ENCODE measurements around the gene AMMECR1.
"Not testable (repeated sequence)": the region's sequence is repeated elsewhere in the genome, so short reads cannot be mapped to it uniquely, and the experiment has no call there.

The AMMECR1 gene

DNA sequence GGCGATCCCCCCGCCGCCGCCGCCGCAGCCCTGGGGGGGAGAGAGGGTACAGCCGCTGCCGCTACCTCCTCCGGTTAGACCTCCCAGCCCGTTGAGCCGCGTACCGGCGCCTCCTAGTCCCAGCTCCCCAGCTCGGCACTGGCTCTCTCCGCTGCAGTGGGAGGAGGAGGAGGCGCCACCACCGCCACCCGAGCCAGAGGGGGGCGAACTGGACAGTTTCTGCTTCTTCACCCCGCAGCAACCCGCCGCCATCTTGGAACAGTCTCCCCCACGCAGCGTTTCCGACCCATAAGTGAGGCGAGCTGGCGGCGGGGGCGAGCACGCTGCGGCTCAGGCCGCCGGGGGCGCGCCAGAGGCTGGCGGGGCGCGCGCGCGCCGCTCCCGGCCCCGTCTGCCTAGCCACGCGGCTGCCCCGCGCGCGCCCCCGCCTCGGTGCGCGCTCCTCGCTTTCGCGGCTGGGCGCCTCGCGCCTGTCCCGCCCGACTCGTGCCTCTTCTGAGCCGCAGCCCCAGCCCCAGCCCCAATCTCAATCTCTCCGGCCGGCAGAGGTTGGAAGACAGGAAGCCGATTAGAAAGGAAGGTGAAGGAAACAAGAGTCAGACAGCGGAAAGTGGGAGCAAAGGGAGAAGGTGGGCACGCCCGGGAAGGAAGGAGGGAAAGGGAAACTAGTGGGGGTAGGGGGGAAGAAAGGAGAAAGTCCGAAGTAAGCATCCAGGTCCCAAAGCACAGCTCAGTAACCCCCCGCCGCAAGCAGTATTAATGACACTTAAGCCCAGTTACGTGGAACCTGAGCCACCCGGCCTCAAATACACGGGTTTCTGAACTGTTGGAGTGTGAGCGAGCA is at the start of gene AMMECR1:
AMMECR1 (minus strand) TSS at position 266 of the 844 bp plus-strand sequence; CDS start at position 252, 14 bp downstream.
- Mint-ChIP-seq H3K27ac (peak within 1 kb of the TSS; percentile 93), H3K36me3 (ENCODE audit: low read depth) (no peaks in the 10 kb centered on the region), H3K9me3 (no peaks in the 10 kb centered on the region), H3K27me3 (ENCODE audit: low read depth) (peaks cover 9% of the 10 kb centered on the region), H3K4me1 (ENCODE audit: low read depth) (peaks cover 16% of the 10 kb centered on the region), H3K4me3 (peak within 1 kb of the TSS; percentile 93)

DNA sequence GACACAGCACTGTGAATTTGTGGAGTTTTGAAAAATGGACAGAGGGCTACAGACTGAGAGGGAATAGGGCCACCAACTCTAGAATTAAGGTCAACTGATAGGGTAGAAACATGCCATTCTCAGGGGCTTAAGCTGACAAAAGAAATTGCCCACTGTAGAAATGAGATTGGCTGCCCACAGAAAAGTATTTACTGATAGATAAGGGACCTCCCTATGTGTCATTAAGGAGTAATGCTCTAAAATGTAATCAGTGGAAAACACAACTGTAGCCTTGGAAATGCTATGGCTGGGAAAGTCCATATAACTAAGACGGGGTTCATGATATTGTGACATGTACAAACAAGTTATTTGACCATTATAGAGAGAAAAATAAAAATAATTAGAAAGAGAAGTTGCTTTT is 45.4 kb upstream of the AMMECR1 start:
- no peak overlapping the region for H3K27ac Mint-ChIP-seq
- H3K4me3 Mint-ChIP-seq = no peak overlapping the region
- H3K27me3 Mint-ChIP-seq (ENCODE audit: low read depth) = no peaks in the 10 kb centered on the region
- no peaks in the 10 kb centered on the region for H3K9me3 Mint-ChIP-seq
- H3K36me3 Mint-ChIP-seq (ENCODE audit: low read depth) = no peaks in the 10 kb centered on the region
- no peaks in the 10 kb centered on the region for H3K4me1 Mint-ChIP-seq (ENCODE audit: low read depth)

DNA sequence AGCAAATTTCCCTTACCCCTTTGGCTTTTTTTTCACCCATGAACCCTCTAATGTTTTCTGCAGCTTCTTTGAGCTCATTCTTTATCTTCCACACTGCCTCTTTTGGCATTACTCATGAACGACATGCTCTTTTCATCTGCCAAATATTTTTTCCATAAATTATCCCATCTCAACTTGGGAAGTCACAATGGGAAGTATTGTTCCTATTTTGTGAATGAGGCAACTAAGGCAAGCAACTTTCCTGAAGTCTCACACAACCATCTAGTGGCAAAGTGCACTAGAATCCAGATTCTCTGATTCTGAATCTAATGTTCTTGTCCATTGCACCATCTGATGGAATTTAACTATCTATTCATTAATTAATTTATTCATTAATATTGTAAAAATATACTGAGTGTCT is 41.4 kb upstream of the AMMECR1 start:
- Mint-ChIP-seq H3K27ac (no peak overlapping the region), H3K4me3 (no peak overlapping the region)

DNA sequence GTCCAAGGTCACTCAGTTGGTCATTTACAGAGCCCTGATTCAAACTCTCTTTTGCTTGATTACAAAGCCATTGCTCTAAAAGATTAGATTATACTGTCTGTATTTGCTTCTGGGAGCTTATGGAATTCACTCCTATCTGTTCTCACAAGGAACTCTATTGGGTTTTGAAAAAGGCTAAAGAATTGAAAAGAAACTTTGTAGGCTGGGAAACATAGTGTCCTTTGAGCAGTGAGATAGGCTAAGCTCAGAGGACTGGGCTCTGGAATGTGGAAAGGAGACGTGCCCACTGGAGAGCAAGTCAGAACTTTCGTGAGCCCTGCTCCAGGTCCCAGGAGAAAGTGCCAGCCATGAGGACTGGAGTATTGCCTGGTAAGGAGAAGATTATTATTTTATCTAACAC is 40.7 kb upstream of the AMMECR1 start, which contains the start of gene RTL9:
RTL9 (plus strand) TSS at position 301 of the 400 bp plus-strand sequence. CDS start 91,770 bp downstream, outside the sequence.
- H3K4me3 Mint-ChIP-seq = no peak within 1 kb of the TSS
- no peaks in the 10 kb centered on the region for H3K4me1 Mint-ChIP-seq (ENCODE audit: low read depth)
- H3K27me3 Mint-ChIP-seq (ENCODE audit: low read depth) = no peaks in the 10 kb centered on the region
- H3K9me3 Mint-ChIP-seq = no peaks in the 10 kb centered on the region
- H3K36me3 Mint-ChIP-seq (ENCODE audit: low read depth) = no peaks in the 10 kb centered on the region
- H3K27ac Mint-ChIP-seq = no peak within 1 kb of the TSS

More for the DNA sequence above, 41.4 kb upstream of the AMMECR1 start:
- H3K36me3 Mint-ChIP-seq (ENCODE audit: low read depth) = no peaks in the 10 kb centered on the region
- H3K27me3 Mint-ChIP-seq (ENCODE audit: low read depth) = no peaks in the 10 kb centered on the region
- H3K4me1 Mint-ChIP-seq (ENCODE audit: low read depth) = no peaks in the 10 kb centered on the region
- H3K9me3 Mint-ChIP-seq = no peaks in the 10 kb centered on the region

DNA sequence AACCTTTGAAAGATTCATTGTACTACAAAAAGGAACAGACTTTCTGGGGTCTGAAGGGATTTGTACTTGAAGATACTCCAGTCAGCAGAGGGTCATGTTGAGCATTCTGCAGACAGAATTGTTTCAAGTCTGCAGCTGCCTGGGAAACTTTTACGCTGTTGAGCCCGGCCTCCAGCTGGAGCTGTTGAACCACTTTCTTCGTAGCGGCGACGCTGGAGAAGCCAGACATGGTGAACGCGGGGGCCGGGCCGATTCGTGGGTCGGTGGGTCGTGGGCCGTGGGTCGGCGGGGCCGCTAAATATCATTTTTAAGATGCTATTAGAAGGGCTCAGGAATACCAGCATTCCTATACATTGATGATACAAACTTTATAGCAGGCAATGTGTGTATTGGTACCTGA is 28.8 kb upstream of the AMMECR1 start:
- no peaks in the 10 kb centered on the region for H3K9me3 Mint-ChIP-seq
- H3K36me3 Mint-ChIP-seq (ENCODE audit: low read depth) = no peaks in the 10 kb centered on the region
- H3K27ac Mint-ChIP-seq = no peak overlapping the region
- no peaks in the 10 kb centered on the region for H3K4me1 Mint-ChIP-seq (ENCODE audit: low read depth)
- H3K27me3 Mint-ChIP-seq (ENCODE audit: low read depth) = no peaks in the 10 kb centered on the region
- H3K4me3 Mint-ChIP-seq = no peak overlapping the region

DNA sequence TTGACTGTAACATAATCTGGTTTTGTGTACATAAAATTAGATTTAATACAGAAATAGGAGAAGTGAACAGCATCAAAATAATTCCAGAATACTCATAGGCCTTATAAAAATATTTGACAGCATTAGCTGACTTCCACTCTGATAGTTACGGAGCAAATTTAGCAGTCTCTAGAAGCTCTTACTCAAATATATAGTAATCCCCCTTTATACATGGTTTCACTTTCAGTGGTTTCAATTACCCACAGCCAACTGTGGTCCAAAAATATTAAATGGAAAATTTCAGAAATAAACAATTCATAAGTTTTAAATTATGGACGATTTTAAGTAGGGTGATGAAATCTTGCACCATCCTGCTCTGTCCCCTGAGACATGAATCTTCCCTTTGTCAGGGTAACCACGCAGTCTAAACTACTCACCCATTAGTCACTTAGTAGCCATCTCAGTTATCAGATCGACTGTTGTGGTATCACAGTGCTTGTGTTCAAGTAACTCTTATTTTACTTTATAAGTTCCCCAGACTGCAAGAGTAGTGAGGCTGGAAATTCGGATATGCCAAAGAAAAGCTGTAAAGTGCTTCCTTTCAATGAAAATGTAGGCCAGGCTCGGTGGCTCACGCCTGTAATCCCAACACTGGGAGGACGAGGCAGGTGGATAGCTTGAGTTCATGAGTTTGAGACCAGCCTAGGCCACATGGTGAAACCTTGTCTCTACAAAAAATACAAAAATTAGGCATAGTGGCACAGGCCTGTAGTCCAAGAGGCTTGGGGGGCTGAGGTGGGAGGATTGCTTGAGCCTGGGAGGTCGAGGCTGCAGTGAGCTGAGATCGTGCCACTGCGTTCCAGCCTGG is 23.5 kb upstream of the AMMECR1 start:
- H3K4me3 Mint-ChIP-seq = no peak overlapping the region
- H3K36me3 Mint-ChIP-seq (ENCODE audit: low read depth) = no peaks in the 10 kb centered on the region
- H3K9me3 Mint-ChIP-seq = no peaks in the 10 kb centered on the region
- peaks cover 6% of the 10 kb centered on the region for H3K27me3 Mint-ChIP-seq (ENCODE audit: low read depth)
- no peak overlapping the region for H3K27ac Mint-ChIP-seq
- H3K4me1 Mint-ChIP-seq (ENCODE audit: low read depth) = no peaks in the 10 kb centered on the region

DNA sequence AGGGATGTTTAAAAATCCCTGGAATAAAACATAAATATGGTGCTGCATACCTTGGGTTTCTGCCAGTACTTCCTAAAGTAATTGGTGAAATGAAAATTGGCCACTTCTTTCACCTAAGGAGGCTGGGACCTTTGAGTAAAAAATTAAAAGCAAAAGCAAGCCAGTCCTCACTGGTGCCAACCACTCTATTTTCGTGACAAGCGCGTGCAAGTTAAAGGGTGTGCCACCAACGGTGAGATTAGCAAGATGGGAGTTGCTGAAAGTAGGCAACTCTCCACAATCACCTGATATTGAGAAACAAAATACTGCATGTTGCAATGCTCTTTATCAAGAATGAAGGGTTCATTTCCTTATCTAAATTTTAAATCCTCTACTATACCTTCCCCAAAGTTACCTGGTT is 21.1 kb upstream of the AMMECR1 start:
- Mint-ChIP-seq H3K27me3 (ENCODE audit: low read depth) (peaks cover 6% of the 10 kb centered on the region), H3K9me3 (no peaks in the 10 kb centered on the region), H3K4me3 (no peak overlapping the region), H3K36me3 (ENCODE audit: low read depth) (no peaks in the 10 kb centered on the region), H3K4me1 (ENCODE audit: low read depth) (no peaks in the 10 kb centered on the region), H3K27ac (no peak overlapping the region)

DNA sequence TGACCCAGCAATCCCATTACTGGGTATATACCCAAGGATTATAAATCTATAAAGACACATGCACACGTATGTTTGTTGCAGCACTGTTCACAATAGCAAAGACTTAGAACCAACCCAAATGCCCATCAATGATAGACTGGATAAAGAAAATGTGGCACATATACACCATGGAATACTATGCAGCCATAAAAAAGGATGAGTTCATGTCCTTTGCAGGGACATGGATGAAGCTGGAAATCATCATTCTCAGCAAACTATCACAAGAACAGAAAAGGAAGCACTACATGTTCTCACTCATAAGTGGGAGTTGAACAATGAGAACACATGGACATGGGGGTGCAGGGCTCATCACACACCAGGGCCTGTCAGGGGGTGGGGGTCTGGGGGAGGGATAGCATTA is 15.6 kb upstream of the AMMECR1 start:
- not testable (repeated sequence) for H3K9me3 Mint-ChIP-seq; H3K27ac Mint-ChIP-seq; H3K27me3 Mint-ChIP-seq (ENCODE audit: low read depth); H3K4me3 Mint-ChIP-seq; H3K36me3 Mint-ChIP-seq (ENCODE audit: low read depth); H3K4me1 Mint-ChIP-seq (ENCODE audit: low read depth)

DNA sequence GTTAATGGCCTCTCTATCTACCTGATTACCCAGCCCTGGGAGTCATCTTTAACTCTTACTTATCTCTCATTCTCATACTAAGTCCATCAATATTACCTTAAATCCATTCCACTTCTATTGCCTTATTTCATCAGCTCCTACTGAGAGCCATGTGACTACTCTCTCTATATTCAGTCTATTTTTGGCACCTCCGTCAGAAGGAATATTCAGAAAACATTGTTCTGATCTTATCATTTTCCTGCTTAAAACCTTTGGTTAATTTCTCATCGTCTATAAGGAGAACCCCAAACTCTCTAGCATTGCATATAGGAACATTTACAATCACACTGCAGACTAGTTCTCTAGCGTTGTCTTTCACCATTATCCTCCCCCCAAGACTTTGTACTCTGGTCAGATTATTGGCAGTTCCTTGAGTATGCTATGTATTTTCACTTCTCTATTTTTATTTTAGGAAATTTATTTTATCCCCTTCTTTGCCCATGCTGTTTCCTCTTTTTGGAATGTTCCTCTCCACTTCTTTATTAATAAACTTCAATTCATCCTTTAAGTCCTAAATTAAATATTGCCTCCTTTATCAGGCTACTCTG is 13.7 kb upstream of the AMMECR1 start:
- no peak overlapping the region for H3K4me3 Mint-ChIP-seq
- H3K27me3 Mint-ChIP-seq (ENCODE audit: low read depth) = no peaks in the 10 kb centered on the region
- H3K27ac Mint-ChIP-seq = no peak overlapping the region
- H3K36me3 Mint-ChIP-seq (ENCODE audit: low read depth) = no peaks in the 10 kb centered on the region
- H3K9me3 Mint-ChIP-seq = no peaks in the 10 kb centered on the region
- no peaks in the 10 kb centered on the region for H3K4me1 Mint-ChIP-seq (ENCODE audit: low read depth)

DNA sequence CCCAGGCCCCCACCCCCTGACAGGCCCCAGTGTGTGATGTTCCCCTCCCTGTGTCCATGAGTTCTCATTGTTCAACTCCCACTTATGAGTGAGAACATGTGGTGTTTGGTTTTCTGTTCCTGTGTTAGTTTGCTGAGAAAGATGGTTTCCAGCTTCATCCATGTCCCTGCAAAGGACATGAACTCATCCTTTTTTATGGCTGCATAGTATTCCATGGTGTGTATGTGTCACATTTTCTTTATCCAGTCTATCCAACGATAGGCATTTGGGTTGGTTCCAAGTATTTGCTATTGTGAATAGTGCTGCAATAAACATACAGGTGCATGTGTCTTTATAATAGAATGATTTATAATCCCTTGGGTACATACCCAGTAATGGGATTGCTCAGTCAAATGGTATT is 10.7 kb upstream of the AMMECR1 start:
- H3K4me1 Mint-ChIP-seq (ENCODE audit: low read depth); H3K27me3 Mint-ChIP-seq (ENCODE audit: low read depth): not testable (repeated sequence)

DNA sequence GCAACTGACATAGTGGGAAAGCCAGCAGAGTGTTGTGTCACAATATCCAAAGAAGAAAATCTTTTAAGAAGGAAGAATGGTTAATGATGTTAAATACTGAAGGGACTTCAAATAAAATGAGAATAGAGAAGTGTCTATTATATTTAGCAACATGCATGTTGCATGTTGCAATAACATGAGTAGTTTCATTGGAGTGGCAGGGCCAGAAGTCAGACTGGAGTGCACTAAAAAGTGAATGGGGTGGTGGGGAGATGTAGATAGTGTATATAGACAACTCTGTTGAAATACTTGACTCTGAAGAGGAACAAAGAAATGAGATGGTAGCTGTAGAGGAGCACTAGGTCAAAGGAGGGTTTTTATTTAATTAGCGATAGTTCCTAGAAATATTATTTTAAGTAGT is 9.5 kb upstream of the AMMECR1 start:
- Mint-ChIP-seq H3K27ac (no peak overlapping the region), H3K4me1 (ENCODE audit: low read depth) (no peaks in the 10 kb centered on the region), H3K9me3 (peaks cover 6% of the 10 kb centered on the region), H3K4me3 (no peak overlapping the region), H3K36me3 (ENCODE audit: low read depth) (no peaks in the 10 kb centered on the region), H3K27me3 (ENCODE audit: low read depth) (peaks cover 8% of the 10 kb centered on the region)

More for the DNA sequence above, 10.7 kb upstream of the AMMECR1 start:
- not testable (repeated sequence) for H3K4me3 Mint-ChIP-seq; H3K36me3 Mint-ChIP-seq (ENCODE audit: low read depth); H3K27ac Mint-ChIP-seq; H3K9me3 Mint-ChIP-seq

DNA sequence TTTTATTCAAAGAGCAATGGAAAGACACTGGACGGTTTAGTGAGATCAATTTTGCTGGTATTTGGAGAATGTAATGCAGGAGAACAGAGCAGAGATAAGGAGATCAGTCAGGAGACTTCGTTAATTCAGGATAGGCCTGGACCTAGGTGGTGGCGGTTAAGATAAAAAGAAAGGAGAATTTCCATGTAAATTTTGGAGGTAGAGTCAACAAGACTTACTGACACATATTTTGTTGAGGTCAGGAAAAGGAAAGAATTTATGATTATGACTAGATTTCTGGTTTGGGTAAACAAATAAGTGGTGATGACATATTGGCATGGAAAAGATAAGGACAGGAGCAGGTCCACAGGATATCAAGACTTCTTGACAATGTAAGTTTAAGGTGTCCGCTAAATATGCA is 8.8 kb upstream of the AMMECR1 start:
- Mint-ChIP-seq H3K27me3 (ENCODE audit: low read depth) (peaks cover 12% of the 10 kb centered on the region), H3K36me3 (ENCODE audit: low read depth) (no peaks in the 10 kb centered on the region), H3K9me3 (peaks cover 6% of the 10 kb centered on the region), H3K4me3 (no peak overlapping the region), H3K4me1 (ENCODE audit: low read depth) (no peaks in the 10 kb centered on the region), H3K27ac (no peak overlapping the region)

DNA sequence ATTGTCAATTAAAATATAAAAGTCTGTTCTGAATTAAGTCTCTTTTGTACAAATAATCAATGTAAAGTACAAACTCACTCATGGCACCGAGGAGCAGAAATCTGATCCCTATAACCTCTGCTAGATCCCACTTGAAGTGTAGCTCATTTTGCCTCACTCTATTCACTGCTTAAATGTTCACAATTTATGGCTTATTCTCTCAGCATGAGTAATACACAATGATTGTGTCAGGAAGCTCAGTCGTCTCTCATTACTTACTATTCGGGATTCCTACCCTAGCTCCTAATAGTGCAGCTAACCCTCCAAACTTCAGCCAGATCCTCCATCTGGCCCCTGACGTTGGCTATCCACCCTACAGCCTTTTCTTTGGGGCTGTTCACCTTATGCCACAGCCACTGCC is 4.7 kb upstream of the AMMECR1 start:
- Mint-ChIP-seq H3K27ac (no peak overlapping the region), H3K36me3 (ENCODE audit: low read depth) (no peaks in the 10 kb centered on the region), H3K4me1 (ENCODE audit: low read depth) (peaks cover 2% of the 10 kb centered on the region), H3K4me3 (no peak overlapping the region), H3K9me3 (peaks cover 6% of the 10 kb centered on the region), H3K27me3 (ENCODE audit: low read depth) (peaks cover 17% of the 10 kb centered on the region)

DNA sequence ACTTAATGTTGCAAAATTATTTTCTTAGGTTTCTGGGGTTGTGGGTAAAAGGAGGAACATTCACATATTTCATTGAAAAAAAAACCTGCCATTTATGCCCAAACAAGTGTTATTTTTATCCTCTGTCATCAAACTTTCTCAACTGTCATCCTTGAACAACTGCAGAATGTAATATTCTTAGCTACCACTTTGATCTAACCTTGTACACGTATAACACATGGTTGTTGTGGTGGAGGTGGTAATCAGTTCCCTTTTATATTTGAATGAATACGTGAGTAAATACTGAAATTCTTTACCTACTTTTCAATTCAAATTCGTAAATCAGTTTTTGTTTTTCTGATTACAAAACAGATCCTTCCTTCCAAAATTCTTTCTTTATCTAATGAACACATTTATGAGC is 3.8 kb upstream of the AMMECR1 start:
- Mint-ChIP-seq H3K4me1 (ENCODE audit: low read depth) (peaks cover 2% of the 10 kb centered on the region), H3K27ac (no peak overlapping the region), H3K9me3 (peaks cover 6% of the 10 kb centered on the region)

More for the DNA sequence above, 3.8 kb upstream of the AMMECR1 start:
- H3K4me3 Mint-ChIP-seq = no peak overlapping the region
- H3K27me3 Mint-ChIP-seq (ENCODE audit: low read depth) = peaks cover 17% of the 10 kb centered on the region
- no peaks in the 10 kb centered on the region for H3K36me3 Mint-ChIP-seq (ENCODE audit: low read depth)

Data from T-helper 1 cell treated with Interleukin-12 subunit alpha and Interleukin-12 subunit beta and Interleukin-4 antibody, amounts not matched to agents 30 μg/mL and 1 μg/mL, for 36 hours (primary cell).